CD4-positive, alpha-beta T cell treated with Interleukin-4 for 1 hour (primary cell): ENCODE measurements around the gene KRTAP5-8.
"Not testable (repeated sequence)": the region's sequence is repeated elsewhere in the genome, so short reads cannot be mapped to it uniquely, and the experiment has no call there.

Source experiments
- DNase-seq, 2 donors: peaks; one replicate each; pipeline ENCODE4 v3.0.0-alpha.2; 2020 to 2022

The KRTAP5-8 gene

GRCh38 chr11:71537977-71538665, at the start of gene KRTAP5-8:
TSS of gene KRTAP5-8 (plus strand) at chr11:71538025. CDS start at chr11:71538056, 31 bp downstream.
- not testable (repeated sequence) for DNase-seq

GRCh38 chr11:71488681-71489270, 49.0 kb upstream of the KRTAP5-8 start:
- DNase-seq = no peak

- DNase-seq = no peak
Observed at GRCh38 chr11:71489311-71490043, 48.3 kb upstream of the KRTAP5-8 start.

GRCh38 chr11:71490044-71490730, 47.6 kb upstream of the KRTAP5-8 start:
- no peak for DNase-seq

GRCh38 chr11:71490731-71491390, 47.0 kb upstream of the KRTAP5-8 start:
- DNase-seq = no peak

GRCh38 chr11:71491531-71491930, 46.3 kb upstream of the KRTAP5-8 start:
- DNase-seq = no peak

- DNase-seq = no peak
Observed at GRCh38 chr11:71491940-71492339, 45.9 kb upstream of the KRTAP5-8 start.

GRCh38 chr11:71495286-71496230, 42.3 kb upstream of the KRTAP5-8 start:
- no peak for DNase-seq

- DNase-seq = peak in 1 of 2 donors; percentile 3
Observed at GRCh38 chr11:71496421-71496820, 41.4 kb upstream of the KRTAP5-8 start.

GRCh38 chr11:71498091-71498490, 39.7 kb upstream of the KRTAP5-8 start:
- DNase-seq = no peak

- DNase-seq = no peak
Observed at GRCh38 chr11:71499125-71499524, 38.7 kb upstream of the KRTAP5-8 start.

- DNase-seq = no peak
Observed at GRCh38 chr11:71499546-71499945, 38.3 kb upstream of the KRTAP5-8 start.

GRCh38 chr11:71500601-71501021, 37.2 kb upstream of the KRTAP5-8 start:
- DNase-seq = no peak

- no peak for DNase-seq
Observed at GRCh38 chr11:71501071-71501985, 36.5 kb upstream of the KRTAP5-8 start.

- no peak for DNase-seq
Observed at GRCh38 chr11:71502026-71502425, 35.8 kb upstream of the KRTAP5-8 start.

GRCh38 chr11:71502871-71503435, 34.9 kb upstream of the KRTAP5-8 start:
- no peak for DNase-seq

GRCh38 chr11:71504531-71504930, 33.3 kb upstream of the KRTAP5-8 start:
- no peak for DNase-seq

- no peak for DNase-seq
Observed at GRCh38 chr11:71505001-71505400, 32.8 kb upstream of the KRTAP5-8 start.

- DNase-seq = no peak
Observed at GRCh38 chr11:71505781-71506180, 32.0 kb upstream of the KRTAP5-8 start.

- DNase-seq = no peak
Observed at GRCh38 chr11:71507102-71507501, 30.7 kb upstream of the KRTAP5-8 start.
